ENCODE measurements around the gene SLC25A23.

DNA sequence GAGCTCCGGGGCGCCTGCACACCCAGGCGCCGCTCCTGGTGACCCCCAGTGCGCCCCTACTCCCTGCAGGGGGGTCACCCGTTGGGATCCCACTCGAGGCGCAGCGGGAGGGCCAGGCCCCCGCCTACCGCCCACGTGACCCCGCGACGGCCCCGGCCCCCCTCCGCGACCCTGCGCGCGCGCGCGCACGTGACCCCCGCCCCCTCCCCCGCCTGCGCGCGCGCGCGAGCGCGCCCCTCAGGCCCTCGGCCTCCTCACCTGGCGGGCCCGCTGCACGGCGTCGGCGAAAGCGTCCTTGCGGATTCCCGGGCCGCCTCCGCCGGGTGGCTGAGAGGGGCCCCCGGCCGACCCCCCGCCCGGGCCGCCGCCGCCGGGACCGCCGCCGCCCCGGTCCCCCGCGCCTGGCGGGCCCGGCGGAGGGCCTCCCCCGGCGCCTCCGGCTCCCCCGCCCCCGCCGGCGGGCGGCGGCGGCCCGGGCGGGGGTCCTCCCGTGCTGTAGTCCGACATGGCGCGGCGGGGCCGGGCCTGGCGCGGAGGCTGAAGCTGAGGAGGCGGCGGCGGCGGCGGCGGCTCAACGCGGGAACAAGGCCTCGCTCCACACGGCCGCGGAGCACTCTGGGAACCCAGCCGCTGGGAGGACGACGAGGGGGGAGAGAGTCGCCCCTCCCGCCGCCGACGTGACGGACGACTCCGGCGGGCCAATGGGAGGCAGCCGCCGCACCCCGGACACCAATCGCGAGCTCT lies 35.2 kb downstream of the SLC25A23 start, which contains the start of gene KHSRP:
- TF ChIP-seq, protein P1, sequence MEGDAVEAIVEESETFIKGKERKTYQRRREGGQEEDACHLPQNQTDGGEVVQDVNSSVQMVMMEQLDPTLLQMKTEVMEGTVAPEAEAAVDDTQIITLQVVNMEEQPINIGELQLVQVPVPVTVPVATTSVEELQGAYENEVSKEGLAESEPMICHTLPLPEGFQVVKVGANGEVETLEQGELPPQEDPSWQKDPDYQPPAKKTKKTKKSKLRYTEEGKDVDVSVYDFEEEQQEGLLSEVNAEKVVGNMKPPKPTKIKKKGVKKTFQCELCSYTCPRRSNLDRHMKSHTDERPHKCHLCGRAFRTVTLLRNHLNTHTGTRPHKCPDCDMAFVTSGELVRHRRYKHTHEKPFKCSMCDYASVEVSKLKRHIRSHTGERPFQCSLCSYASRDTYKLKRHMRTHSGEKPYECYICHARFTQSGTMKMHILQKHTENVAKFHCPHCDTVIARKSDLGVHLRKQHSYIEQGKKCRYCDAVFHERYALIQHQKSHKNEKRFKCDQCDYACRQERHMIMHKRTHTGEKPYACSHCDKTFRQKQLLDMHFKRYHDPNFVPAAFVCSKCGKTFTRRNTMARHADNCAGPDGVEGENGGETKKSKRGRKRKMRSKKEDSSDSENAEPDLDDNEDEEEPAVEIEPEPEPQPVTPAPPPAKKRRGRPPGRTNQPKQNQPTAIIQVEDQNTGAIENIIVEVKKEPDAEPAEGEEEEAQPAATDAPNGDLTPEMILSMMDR (tag by site-specific recombination; IDR thresholded peaks at IDR 0.05) = no peak
- no peak for TF ChIP-seq GLI2 (tag by site-specific recombination; IDR thresholded peaks at IDR 0.05; ENCODE audit: borderline replicate concordance, low read depth)
- TF ChIP-seq SETDB1 (IDR thresholded peaks at IDR 0.05; ENCODE audit: insufficient read length, low read length) = no peak
- no peak for TF ChIP-seq ZNF362 (tag by site-specific recombination; IDR thresholded peaks at IDR 0.05)
- TF ChIP-seq SP7 (tag by site-specific recombination; IDR thresholded peaks at IDR 0.05) = no peak
- TF ChIP-seq, protein P2, sequence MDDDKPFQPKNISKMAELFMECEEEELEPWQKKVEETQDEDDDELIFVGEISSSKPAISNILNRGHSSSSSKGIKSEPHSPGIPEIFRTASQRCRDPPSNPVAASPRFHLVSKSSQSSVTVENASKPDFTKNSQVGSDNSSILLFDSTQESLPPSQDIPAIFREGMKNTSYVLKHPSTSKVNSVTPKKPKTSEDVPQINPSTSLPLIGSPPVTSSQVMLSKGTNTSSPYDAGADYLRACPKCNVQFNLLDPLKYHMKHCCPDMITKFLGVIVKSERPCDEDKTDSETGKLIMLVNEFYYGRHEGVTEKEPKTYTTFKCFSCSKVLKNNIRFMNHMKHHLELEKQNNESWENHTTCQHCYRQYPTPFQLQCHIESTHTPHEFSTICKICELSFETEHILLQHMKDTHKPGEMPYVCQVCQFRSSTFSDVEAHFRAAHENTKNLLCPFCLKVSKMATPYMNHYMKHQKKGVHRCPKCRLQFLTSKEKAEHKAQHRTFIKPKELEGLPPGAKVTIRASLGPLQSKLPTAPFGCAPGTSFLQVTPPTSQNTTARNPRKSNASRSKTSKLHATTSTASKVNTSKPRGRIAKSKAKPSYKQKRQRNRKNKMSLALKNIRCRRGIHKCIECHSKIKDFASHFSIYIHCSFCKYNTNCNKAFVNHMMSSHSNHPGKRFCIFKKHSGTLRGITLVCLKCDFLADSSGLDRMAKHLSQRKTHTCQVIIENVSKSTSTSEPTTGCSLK (tag by site-specific recombination; IDR thresholded peaks at IDR 0.05) = no peak
- no peak for TF ChIP-seq MZF1 (tag by site-specific recombination; IDR thresholded peaks at IDR 0.05; ENCODE audit: borderline replicate concordance)
- TF ChIP-seq SCRT1 (tag by site-specific recombination; IDR thresholded peaks at IDR 0.05; ENCODE audit: borderline replicate concordance) = no peak
- no peak for TF ChIP-seq ZNF785 (tag by site-specific recombination; IDR thresholded peaks at IDR 0.05)

All from HEK293 (cell line).